Psoas muscle (tissue), 8 donors: ENCODE measurements around the gene CEL. TPM values are rescaled to one million over a fixed set of nuclear protein-coding genes. Genes with fewer than 3 reads are reported as not detected.

Experiments used
- ATAC-seq, 4 donors: fragments of 200-7000 bp; cut with Tn5 transposase; one replicate each; pipeline ENCODE4 v1.9.1; 2020; ENCODE audit warnings: moderate library complexity in 3 of 4, mild to moderate bottlenecking in 2 of 4
- DNase-seq, 2 donors: peaks; one replicate each; pipeline ENCODE4 v3.0.0-alpha.2; 2020
- H3K27ac ChIP-seq: fragments of 200-600 bp; one replicate; pipeline ENCODE4 v1.8.0; 2022
- H3K27me3 ChIP-seq, 3 donors: fragments of 200-600 bp in 1 of 3; one replicate each; pipeline versions ENCODE4 v1.6.1 to v1.8.0; 2013 to 2022; ENCODE audit warnings: low read length in 2 of 3, mild to moderate bottlenecking in 2 of 3, moderate library complexity in 1 of 3; ENCODE audit not compliant: insufficient read depth in 3 of 3
- H3K36me3 ChIP-seq, 2 donors: fragments of 200-600 bp in 1 of 2; one replicate each; pipeline versions ENCODE4 v1.6.1 to v1.8.0; 2013 to 2022; ENCODE audit warnings: low read depth in 1 of 2, mild to moderate bottlenecking in 1 of 2, moderate library complexity in 1 of 2; ENCODE audit not compliant: insufficient read depth in 1 of 2
- H3K4me1 ChIP-seq: fragments of 200-600 bp; one replicate; pipeline ENCODE4 v1.8.0; 2022
- H3K4me3 ChIP-seq: fragments of 200-600 bp; one replicate; pipeline ENCODE4 v1.8.0; 2022; ENCODE audit warnings: mild to moderate bottlenecking
- H3K9me3 ChIP-seq: fragments of 200-600 bp; one replicate; pipeline ENCODE4 v1.8.0; 2022
- CTCF ChIP-seq: fragments of 200-600 bp; IDR thresholded peaks from one replicate; pipeline ENCODE4 v1.8.0; 2022; ENCODE audit warnings: antibody characterized with exemption
- WGBS, 3 donors: extraction: QIAGEN DNeasy Blood & Tissue Kit; methylation state at CpG; one replicate each; pipeline versions ENCODE4 v1.1.6 to v1.1.7; 2013; 5-methylcytosine and 5-hydroxymethylcytosine counted together
- intact Hi-C, 2 donors: fragments of 100-400 bp; cut with DNase I; formaldehyde crosslinking; loops; one replicate each; pipeline versions ENCODE4 v1.11.0 to v1.14.2; 2022
- polyA plus RNA-seq, 3 donors: library from polyadenylated mRNA; stranded (reverse); fragments of 200-250 nt; gene quantifications; one replicate each; pipeline ENCODE4 v1.2.3, GENCODE V29; 2013
- total RNA-seq, 4 donors: library from RNA; stranded (reverse); fragmentation: NEBNext Ultra II Directional in 2 of 4; extraction: Animal tissue kit (Norgen Biotek cat#: 25700) in 2 of 4; gene quantifications; one replicate each; pipeline versions ENCODE4 v1.2.1 to v1.2.4, GENCODE V29; 2021 to 2023
- donor health status: healthy with polysubstance abuse.
- donor health status: DM: no; HTN: no; CAD: no; lungs with moderate emphysema.
- donor health status: Bipolar disorder and iron deficiency.
- donor health status: healthy.
- donor health status: DM: yes; HTN: yes; CAD: no.
- donor health status: DM: no; HTN: no; CAD: no.
- donor health status: DM: no; HTN: no; CAD: no.
- donor health status: DM: yes; HTN: yes; CAD: no.

Gene CEL
- total and polyA plus RNA-seq, 7 donors, result 0.10 to 2.0 (median 0.42) TPM

- Histone ChIP-seq H3K36me3 (peaks cover 0 to 43% of the 10 kb centered on the region in 2 donors), H3K27me3 (no peaks in the 10 kb centered on the region), H3K4me1 (peaks cover 59% of the 10 kb centered on the region), H3K4me3 (no peak overlapping the region), H3K27ac (peak overlapping the region; percentile 90), H3K9me3 (no peaks in the 10 kb centered on the region)
- WGBS, 3 donors, result 51 to 56% (median 54%) methylated on average over 7 of the region's 7 CpGs
- no peak for TF ChIP-seq CTCF
- ATAC-seq (no peak), DNase-seq (peak; percentile 52 to 78)
- intact Hi-C loops, result loop anchor here in 1 of 2 donors (2.0 kb wide), 1 partner anchor 34 kb away; no protein-coding TSS in a partner anchor
These were observed 50.9 kb downstream of the CEL start for GRCh38 chr9:133112663-133113026.

- intact Hi-C loops, result loop anchor here in 1 of 2 donors (2.0 kb wide), 1 partner anchor 33 kb away; no protein-coding TSS in a partner anchor
- DNase-seq (peak; percentile 71), ATAC-seq (peak in 1 of 4 donors; percentile 2)
- H3K4me3 ChIP-seq, result peak overlapping the region; percentile 37
- H3K27ac ChIP-seq, result peak overlapping the region; percentile 90
- H3K9me3 ChIP-seq, result no peaks in the 10 kb centered on the region
- H3K27me3 ChIP-seq, result no peaks in the 10 kb centered on the region
- no peak for TF ChIP-seq CTCF
- H3K36me3 ChIP-seq, result peaks cover 0 to 36% of the 10 kb centered on the region in 2 donors
- WGBS, 3 donors, result 26 to 37% (median 31%) methylated on average over 19 of the region's 19 CpGs
- peaks cover 67% of the 10 kb centered on the region for H3K4me1 ChIP-seq
These were observed 51.6 kb downstream of the CEL start for GRCh38 chr9:133113163-133113948.

- Histone ChIP-seq H3K4me3 (peak overlapping the region; percentile 37), H3K4me1 (peaks cover 75% of the 10 kb centered on the region)
- intact Hi-C loops, result loop anchor here in 1 of 2 donors (2.0 kb wide), 1 partner anchor 33 kb away; no protein-coding TSS in a partner anchor
These were observed 52.4 kb downstream of the CEL start for GRCh38 chr9:133113949-133114885.

More at GRCh38 chr9:133113949-133114885, 52.4 kb downstream of the CEL start:
- Histone ChIP-seq H3K36me3 (peaks cover 0 to 27% of the 10 kb centered on the region in 2 donors), H3K27ac (peak overlapping the region; percentile 90), H3K27me3 (no peaks in the 10 kb centered on the region), H3K9me3 (no peaks in the 10 kb centered on the region)
- peak; percentile 65 to 83 (median 76) for ATAC-seq
- DNase-seq, result peak; percentile 67 to 88
- no peak for TF ChIP-seq CTCF
- 9 to 13% (median 12%) methylated on average over 17 to 20 of the region's 20 CpGs for WGBS, 3 donors
